NT2/D1 (cell line): ENCODE measurements around the gene SRMS.

Experiments used
- SUZ12 ChIP-seq: IDR thresholded peaks from 2 replicates; pipeline ENCODE4 v1.6.1; 2011; ENCODE audit not compliant: insufficient read length, insufficient read depth; ENCODE audit errors: extremely low read depth
- YY1 ChIP-seq: IDR thresholded peaks from 2 replicates; pipeline ENCODE4 v1.6.1; 2011; ENCODE audit not compliant: insufficient read length, insufficient read depth
- ZNF274 ChIP-seq: IDR thresholded peaks from 2 replicates; pipeline ENCODE4 v1.6.1; 2011; ENCODE audit warnings: mild to moderate bottlenecking, low read depth, low read length

- TF ChIP-seq ZNF274 (no peak), YY1 (no peak), SUZ12 (no peak)
These were observed 30.9 kb upstream of the SRMS start for GRCh38 chr20:63578224-63579016.
